Subcutaneous abdominal adipose tissue (tissue), 5 donors: ENCODE data around the gene RHBDL2.
A peak's percentile ranks its signal among the peaks of the same experiment; 100 is the strongest.

Experiments
- H3K27ac ChIP-seq: one replicate; pipeline ENCODE4 v1.7.0; 2013; ENCODE audit warnings: low read depth, mild to moderate bottlenecking, inconsistent platforms, low read length, moderate library complexity
- H3K27me3 ChIP-seq, 5 donors: one replicate each; pipeline ENCODE4 v1.7.0; 2013; ENCODE audit warnings: low read length in 5 of 5, inconsistent platforms in 1 of 5; ENCODE audit not compliant: control insufficient read depth in 5 of 5, insufficient read depth in 4 of 5
- H3K36me3 ChIP-seq, 5 donors: one replicate each; pipeline ENCODE4 v1.7.0; 2013; ENCODE audit warnings: low read length in 5 of 5; ENCODE audit not compliant: control insufficient read depth in 5 of 5, insufficient read depth in 5 of 5
- H3K4me1 ChIP-seq, 5 donors: one replicate each; pipeline ENCODE4 v1.7.0; 2013; ENCODE audit warnings: low read length in 5 of 5, mild to moderate bottlenecking in 3 of 5, moderate library complexity in 1 of 5; ENCODE audit not compliant: control insufficient read depth in 5 of 5, insufficient read depth in 5 of 5
- H3K4me3 ChIP-seq, 5 donors: one replicate each; pipeline ENCODE4 v1.7.0; 2013; ENCODE audit warnings: low read length in 5 of 5, low read depth in 1 of 5
- H3K9ac ChIP-seq, 5 donors: one replicate each; pipeline ENCODE4 v1.7.0; 2013; ENCODE audit warnings: low read length in 5 of 5, mild to moderate bottlenecking in 4 of 5, moderate library complexity in 3 of 5
- H3K9me3 ChIP-seq, 5 donors: one replicate each; pipeline ENCODE4 v1.7.0; 2013; ENCODE audit warnings: low read length in 5 of 5; ENCODE audit not compliant: control insufficient read depth in 5 of 5
- donor health status: healthy.
- donor health status: healthy.
- donor health status: healthy.
- donor health status: healthy.
- donor health status: healthy.

The RHBDL2 gene

GRCh38 chr1:38888423-38889333 is 53.0 kb downstream of the RHBDL2 start:
- H3K9ac ChIP-seq: peak overlapping the region in 1 of 5 donors; percentile 46
- peaks cover 0 to 3% (median 0%) of the 10 kb centered on the region in 5 donors for H3K36me3 ChIP-seq
- no peaks in the 10 kb centered on the region for H3K9me3 ChIP-seq
- peak overlapping the region; percentile 35 for H3K27ac ChIP-seq
- peaks cover 0 to 22% (median 17%) of the 10 kb centered on the region in 5 donors for H3K4me1 ChIP-seq
- H3K27me3 ChIP-seq: no peaks in the 10 kb centered on the region
- no peak overlapping the region for H3K4me3 ChIP-seq

GRCh38 chr1:38885092-38885491 is 56.5 kb downstream of the RHBDL2 start:
- peaks cover 0 to 19% (median 14%) of the 10 kb centered on the region in 5 donors for H3K4me1 ChIP-seq
- no peak overlapping the region for H3K4me3 ChIP-seq
- no peak overlapping the region for H3K27ac ChIP-seq
- peaks cover 0 to 3% (median 0%) of the 10 kb centered on the region in 5 donors for H3K36me3 ChIP-seq
- H3K9ac ChIP-seq: no peak overlapping the region
- no peaks in the 10 kb centered on the region for H3K27me3 ChIP-seq
- H3K9me3 ChIP-seq: no peaks in the 10 kb centered on the region

- Histone ChIP-seq H3K4me1 (no peaks in the 10 kb centered on the region), H3K9ac (peak within 1 kb of the TSS in 1 of 5 donors; percentile 20), H3K4me3 (no peak within 1 kb of the TSS)
Measured at GRCh38 chr1:38881487-38881886, 60.1 kb downstream of the RHBDL2 start, which contains the start of gene GJA9. Gene GJA9, minus strand, starts transcription at chr1:38881587. Its CDS starts 5,489 bp downstream, at chr1:38876098.

GRCh38 chr1:38875811-38876210 is 65.8 kb downstream of the RHBDL2 start:
- Histone ChIP-seq H3K36me3 (no peaks in the 10 kb centered on the region), H3K9me3 (no peaks in the 10 kb centered on the region), H3K27ac (no peak overlapping the region), H3K27me3 (no peaks in the 10 kb centered on the region), H3K4me3 (no peak overlapping the region), H3K9ac (no peak overlapping the region), H3K4me1 (peaks cover 5 to 30% (median 22%) of the 10 kb centered on the region in 5 donors)

More at GRCh38 chr1:38881487-38881886, 60.1 kb downstream of the RHBDL2 start, which contains the start of gene GJA9:
- Histone ChIP-seq H3K27me3 (no peaks in the 10 kb centered on the region), H3K36me3 (peaks cover 0 to 1% (median 0%) of the 10 kb centered on the region in 5 donors), H3K27ac (no peak within 1 kb of the TSS), H3K9me3 (no peaks in the 10 kb centered on the region)

GRCh38 chr1:38873027-38873969 is 68.3 kb downstream of the RHBDL2 start, which contains the start of gene MYCBP:
Gene MYCBP, minus strand, starts transcription at chr1:38873348. Its CDS starts 43 bp downstream, at chr1:38873305.
- no peaks in the 10 kb centered on the region for H3K27me3 ChIP-seq
- peak within 1 kb of the TSS; percentile 77 for H3K27ac ChIP-seq
- H3K4me3 ChIP-seq: peak within 1 kb of the TSS; percentile 74 to 98 (median 88)
- H3K9me3 ChIP-seq: no peaks in the 10 kb centered on the region
- H3K4me1 ChIP-seq: peaks cover 5 to 34% (median 26%) of the 10 kb centered on the region in 5 donors
- peak within 1 kb of the TSS; percentile 44 to 86 (median 84) for H3K9ac ChIP-seq
- no peaks in the 10 kb centered on the region for H3K36me3 ChIP-seq

- Histone ChIP-seq H3K9ac (peak overlapping the region in 4 of 5 donors; percentile 71 to 86 (median 85)), H3K4me1 (peaks cover 5 to 37% (median 33%) of the 10 kb centered on the region in 5 donors), H3K4me3 (peak overlapping the region; percentile 69 to 96 (median 86)), H3K27ac (peak overlapping the region; percentile 77), H3K9me3 (no peaks in the 10 kb centered on the region), H3K27me3 (no peaks in the 10 kb centered on the region), H3K36me3 (no peaks in the 10 kb centered on the region)
Measured at GRCh38 chr1:38872401-38873026, 69.1 kb downstream of the RHBDL2 start.

DNA sequence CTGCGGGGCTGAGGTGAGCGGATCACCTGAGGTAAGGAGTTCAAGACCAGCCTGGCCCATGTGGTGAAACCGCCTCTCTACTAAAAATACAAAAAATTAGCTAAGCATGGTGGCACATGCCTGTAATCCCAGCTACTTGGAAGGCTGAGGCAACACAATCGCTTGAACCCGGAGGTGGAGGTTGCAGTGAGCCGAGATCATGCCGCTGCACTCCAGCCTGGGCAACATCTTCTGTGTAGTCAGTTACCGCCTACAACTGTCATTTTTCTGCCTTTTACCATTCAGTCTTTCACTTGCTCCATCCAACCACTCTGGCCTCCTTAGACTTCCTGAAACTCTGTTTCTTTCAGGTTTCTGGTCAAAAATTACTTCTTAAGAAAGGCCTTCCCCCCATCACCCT is 70.6 kb downstream of the RHBDL2 start:
- no peak overlapping the region for H3K4me3 ChIP-seq
- no peaks in the 10 kb centered on the region for H3K27me3 ChIP-seq
- H3K36me3 ChIP-seq: no peaks in the 10 kb centered on the region
- peaks cover 5 to 38% (median 35%) of the 10 kb centered on the region in 5 donors for H3K4me1 ChIP-seq
- no peak overlapping the region for H3K27ac ChIP-seq
- H3K9ac ChIP-seq: no peak overlapping the region
- H3K9me3 ChIP-seq: no peaks in the 10 kb centered on the region

DNA sequence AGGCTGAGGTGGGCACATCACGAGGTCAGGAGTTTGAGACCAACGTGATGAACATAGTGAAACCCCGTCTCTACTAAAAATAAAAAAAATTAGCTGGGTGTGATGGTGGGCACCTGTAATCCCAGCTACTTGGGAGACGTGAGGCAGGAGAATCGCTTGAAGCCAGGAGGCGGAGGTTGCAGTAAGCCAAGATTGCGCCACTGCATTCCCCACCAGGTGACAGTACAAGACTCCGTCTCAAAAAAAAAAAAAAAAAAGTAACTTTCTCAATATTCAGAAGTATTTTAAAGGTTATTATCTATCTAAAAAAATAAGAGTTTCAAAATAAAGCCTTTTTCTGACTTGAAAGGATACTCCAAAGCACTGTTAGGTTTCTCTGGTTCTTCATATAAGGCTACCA is 74.4 kb downstream of the RHBDL2 start:
- Histone ChIP-seq H3K27ac (no peak overlapping the region), H3K36me3 (peaks cover 0 to 6% (median 0%) of the 10 kb centered on the region in 5 donors), H3K27me3 (no peaks in the 10 kb centered on the region), H3K9me3 (no peaks in the 10 kb centered on the region), H3K9ac (no peak overlapping the region), H3K4me3 (no peak overlapping the region), H3K4me1 (peaks cover 4 to 50% (median 36%) of the 10 kb centered on the region in 5 donors)

- no peaks in the 10 kb centered on the region for H3K27me3 ChIP-seq
- no peak overlapping the region for H3K4me3 ChIP-seq
- H3K9me3 ChIP-seq: no peaks in the 10 kb centered on the region
- peaks cover 4 to 61% (median 45%) of the 10 kb centered on the region in 5 donors for H3K4me1 ChIP-seq
- H3K27ac ChIP-seq: peak overlapping the region; percentile 93
- no peak overlapping the region for H3K9ac ChIP-seq
- H3K36me3 ChIP-seq: peaks cover 0 to 6% (median 0%) of the 10 kb centered on the region in 5 donors
Measured at GRCh38 chr1:38865112-38865715, 76.4 kb downstream of the RHBDL2 start.
